Measurements from ENCODE around the gene MOB2. TPM values are rescaled to one million over a fixed set of nuclear protein-coding genes. Genes with fewer than 3 reads are reported as not detected.

The MOB2 gene
- total RNA-seq, 1 donor from 2014 or later, result 38.6 TPM

- Mint-ChIP-seq H3K9me3 (ENCODE audit: unreplicated experiment) (no peaks in the 10 kb centered on the region), H3K36me3 (ENCODE audit: unreplicated experiment) (peaks cover 21% of the 10 kb centered on the region), H3K27ac (ENCODE audit: unreplicated experiment) (no peak overlapping the region), H3K4me3 (ENCODE audit: unreplicated experiment) (no peak overlapping the region), H3K27me3 (ENCODE audit: unreplicated experiment) (no peaks in the 10 kb centered on the region), H3K4me1 (ENCODE audit: unreplicated experiment) (no peaks in the 10 kb centered on the region)
- no peak for DNase-seq (ENCODE audit: extremely low spot score, unreplicated experiment)
- no peak for TF ChIP-seq CTCF (IDR thresholded peaks at IDR 0.05)
Observed at GRCh38 chr11:1472180-1473005, 14.2 kb downstream of the MOB2 start.

- H3K4me1 Mint-ChIP-seq (ENCODE audit: unreplicated experiment), result no peaks in the 10 kb centered on the region
- no peaks in the 10 kb centered on the region for H3K27me3 Mint-ChIP-seq (ENCODE audit: unreplicated experiment)
- TF ChIP-seq CTCF (IDR thresholded peaks at IDR 0.05), result no peak
- H3K9me3 Mint-ChIP-seq (ENCODE audit: unreplicated experiment), result no peaks in the 10 kb centered on the region
- no peak overlapping the region for H3K4me3 Mint-ChIP-seq (ENCODE audit: unreplicated experiment)
- peaks cover 25% of the 10 kb centered on the region for H3K36me3 Mint-ChIP-seq (ENCODE audit: unreplicated experiment)
- no peak overlapping the region for H3K27ac Mint-ChIP-seq (ENCODE audit: unreplicated experiment)
- no peak for DNase-seq (ENCODE audit: extremely low spot score, unreplicated experiment)
Observed at GRCh38 chr11:1471736-1472135, 14.8 kb downstream of the MOB2 start.

GRCh38 chr11:1470681-1471611, 15.6 kb downstream of the MOB2 start:
- Mint-ChIP-seq H3K4me1 (ENCODE audit: unreplicated experiment) (no peaks in the 10 kb centered on the region), H3K4me3 (ENCODE audit: unreplicated experiment) (no peak overlapping the region), H3K9me3 (ENCODE audit: unreplicated experiment) (no peaks in the 10 kb centered on the region), H3K36me3 (ENCODE audit: unreplicated experiment) (peaks cover 25% of the 10 kb centered on the region), H3K27me3 (ENCODE audit: unreplicated experiment) (no peaks in the 10 kb centered on the region), H3K27ac (ENCODE audit: unreplicated experiment) (no peak overlapping the region)
- no peak for DNase-seq (ENCODE audit: extremely low spot score, unreplicated experiment)
- TF ChIP-seq CTCF (IDR thresholded peaks at IDR 0.05), result no peak

- no peak overlapping the region for H3K4me3 Mint-ChIP-seq (ENCODE audit: unreplicated experiment)
- peaks cover 24% of the 10 kb centered on the region for H3K36me3 Mint-ChIP-seq (ENCODE audit: unreplicated experiment)
- no peak overlapping the region for H3K27ac Mint-ChIP-seq (ENCODE audit: unreplicated experiment)
- no peaks in the 10 kb centered on the region for H3K27me3 Mint-ChIP-seq (ENCODE audit: unreplicated experiment)
- no peak for TF ChIP-seq CTCF (IDR thresholded peaks at IDR 0.05)
- no peaks in the 10 kb centered on the region for H3K9me3 Mint-ChIP-seq (ENCODE audit: unreplicated experiment)
- no peaks in the 10 kb centered on the region for H3K4me1 Mint-ChIP-seq (ENCODE audit: unreplicated experiment)
- no peak for DNase-seq (ENCODE audit: extremely low spot score, unreplicated experiment)
Observed at GRCh38 chr11:1469911-1470680, 16.5 kb downstream of the MOB2 start.
